H9 (cell line): ENCODE data around the gene CD58. TPM values are rescaled to one million over a fixed set of nuclear protein-coding genes. Genes with fewer than 3 reads are reported as not detected.

Source experiments
- DNase-seq: peaks from one replicate; pipeline ENCODE4 v3.0.0-alpha.2; 2017
- H2AFZ ChIP-seq: one replicate; pipeline ENCODE4 v1.6.1; 2013; ENCODE audit warnings: mild to moderate bottlenecking, low read length, control low read depth, moderate library complexity
- H2AK5ac ChIP-seq: 2 replicates; pipeline ENCODE4 v1.6.1; 2013; ENCODE audit warnings: low read length, control low read depth, mixed read lengths; ENCODE audit not compliant: insufficient read length
- H2BK120ac ChIP-seq: one replicate; pipeline ENCODE4 v1.6.1; 2013; ENCODE audit warnings: low read depth, mild to moderate bottlenecking, low read length, control low read depth, inconsistent platforms; ENCODE audit not compliant: poor library complexity, severe bottlenecking
- H2BK12ac ChIP-seq: 2 replicates; pipeline ENCODE4 v1.6.1; 2013; ENCODE audit warnings: low read length, control low read depth, mixed read lengths, low read depth; ENCODE audit not compliant: insufficient read length
- H2BK15ac ChIP-seq: 2 replicates; pipeline ENCODE4 v1.6.1; 2013; ENCODE audit warnings: low read depth, low read length, control low read depth
- H2BK20ac ChIP-seq: one replicate; pipeline ENCODE4 v1.6.1; 2013; ENCODE audit warnings: low read depth, mild to moderate bottlenecking, low read length, control low read depth, inconsistent platforms; ENCODE audit not compliant: poor library complexity, severe bottlenecking
- H2BK5ac ChIP-seq: 2 replicates; pipeline ENCODE4 v1.6.1; 2013; ENCODE audit warnings: low read length, control low read depth, mixed read lengths; ENCODE audit not compliant: insufficient read length
- H3K14ac ChIP-seq: 2 replicates; pipeline ENCODE4 v1.6.1; 2013; ENCODE audit warnings: low read length, control low read depth; ENCODE audit not compliant: insufficient read depth
- H3K18ac ChIP-seq: 2 replicates; pipeline ENCODE4 v1.6.1; 2013; ENCODE audit warnings: low read depth, mild to moderate bottlenecking, mixed read lengths, low read length, control low read depth; ENCODE audit not compliant: insufficient read length
- H3K23ac ChIP-seq: 2 replicates; pipeline ENCODE4 v1.6.1; 2013; ENCODE audit warnings: low read length, control low read depth, mixed read lengths, low read depth; ENCODE audit not compliant: insufficient read length
- H3K23me2 ChIP-seq: 2 replicates; pipeline ENCODE4 v1.6.1; 2013; ENCODE audit warnings: low read depth, mild to moderate bottlenecking, mixed read lengths, low read length, control low read depth; ENCODE audit not compliant: insufficient read length, poor library complexity, severe bottlenecking
- H3K27ac ChIP-seq: 2 replicates; pipeline ENCODE4 v1.5.1; 2013; ENCODE audit warnings: low read length, control low read depth, mixed read lengths, low read depth; ENCODE audit not compliant: insufficient read length
- H3K27me3 ChIP-seq: 2 replicates; pipeline ENCODE4 v1.6.1; 2013; ENCODE audit warnings: low read length, control low read depth, inconsistent platforms; ENCODE audit not compliant: insufficient read depth
- H3K4ac ChIP-seq: 2 replicates; pipeline ENCODE4 v1.6.1; 2013; ENCODE audit warnings: low read depth, mild to moderate bottlenecking, control low read depth, inconsistent platforms, low read length, moderate library complexity
- H3K4me1 ChIP-seq: 2 replicates; pipeline ENCODE4 v1.6.1; 2013; ENCODE audit warnings: low read length, control low read depth, inconsistent platforms; ENCODE audit not compliant: insufficient read depth
- H3K4me2 ChIP-seq: 2 replicates; pipeline ENCODE4 v1.6.1; 2013; ENCODE audit warnings: low read length, control low read depth, mixed read lengths; ENCODE audit not compliant: insufficient read length, insufficient read depth
- H3K56ac ChIP-seq: 2 replicates; pipeline ENCODE4 v1.6.1; 2013; ENCODE audit warnings: low read depth, mild to moderate bottlenecking, mixed read lengths, low read length, control low read depth; ENCODE audit not compliant: insufficient read length
- H3K79me1 ChIP-seq: 2 replicates; pipeline ENCODE4 v1.6.1; 2013; ENCODE audit warnings: low read depth, mild to moderate bottlenecking, moderate library complexity, low read length, control low read depth, inconsistent platforms; ENCODE audit not compliant: insufficient read depth, poor library complexity, severe bottlenecking
- H3K79me2 ChIP-seq: 2 replicates; pipeline ENCODE4 v1.6.1; 2013; ENCODE audit warnings: low read length, control low read depth, inconsistent platforms; ENCODE audit not compliant: insufficient read depth
- H3K9ac ChIP-seq: 2 replicates; pipeline ENCODE4 v1.6.1; 2013; ENCODE audit warnings: low read length, control low read depth, mixed read lengths; ENCODE audit not compliant: insufficient read length; ENCODE audit errors: extremely low read depth
- H3K9me3 ChIP-seq: one replicate; pipeline ENCODE4 v1.6.1; 2013; ENCODE audit warnings: low read depth, low read length, inconsistent platforms; ENCODE audit not compliant: control insufficient read depth
- H3T11ph ChIP-seq: one replicate; pipeline ENCODE4 v1.6.1; 2013; ENCODE audit warnings: mild to moderate bottlenecking, low read length, control low read depth, inconsistent platforms
- H4K20me1 ChIP-seq: one replicate; pipeline ENCODE4 v1.6.1; 2013; ENCODE audit not compliant: control insufficient read depth, insufficient read length, insufficient read depth
- H4K5ac ChIP-seq: 2 replicates; pipeline ENCODE4 v1.6.1; 2013; ENCODE audit warnings: low read depth, mild to moderate bottlenecking, mixed read lengths, low read length, control low read depth; ENCODE audit not compliant: insufficient read length
- H4K8ac ChIP-seq: replicated peaks from 2 replicates; pipeline ENCODE4 v1.6.1; 2013; ENCODE audit warnings: low read length, control low read depth, mixed read lengths, low read depth; ENCODE audit not compliant: insufficient read length
- H4K91ac ChIP-seq: 2 replicates; pipeline ENCODE4 v1.6.1; 2013; ENCODE audit warnings: low read depth, mild to moderate bottlenecking, moderate library complexity, mixed read lengths, low read length, control low read depth; ENCODE audit not compliant: insufficient read length
- H3K27ac Mint-ChIP-seq, 3 experiments: 2 replicates in 2 of 3; 3 replicates in 1 of 3; pipeline ENCODE4 v1.8.0; 2020 to 2021; ENCODE audit warnings: mixed read lengths in 3 of 3, mild to moderate bottlenecking in 1 of 3, moderate library complexity in 1 of 3
- H3K27me3 Mint-ChIP-seq: 2 replicates; pipeline ENCODE4 v1.8.0; 2021; ENCODE audit warnings: low read depth, mild to moderate bottlenecking, moderate library complexity, mixed read lengths
- H3K36me3 Mint-ChIP-seq, 3 experiments: 2 replicates in 2 of 3; 3 replicates in 1 of 3; pipeline ENCODE4 v1.8.0; 2020 to 2021; ENCODE audit warnings: low read depth in 3 of 3, mixed read lengths in 3 of 3; ENCODE audit not compliant: insufficient read depth in 1 of 3
- H3K4me1 Mint-ChIP-seq, 2 experiments: 2 replicates each; pipeline ENCODE4 v1.8.0; 2020; ENCODE audit warnings: mixed read lengths in 2 of 2
- H3K4me3 Mint-ChIP-seq, 2 experiments: 2 replicates in 1 of 2; 3 replicates in 1 of 2; pipeline ENCODE4 v1.8.0; 2020 to 2021; ENCODE audit warnings: mild to moderate bottlenecking in 2 of 2, mixed read lengths in 2 of 2, moderate library complexity in 1 of 2
- H3K9me3 Mint-ChIP-seq, 2 experiments: 2 replicates in 1 of 2; 3 replicates in 1 of 2; pipeline ENCODE4 v1.8.0; 2020; ENCODE audit warnings: mild to moderate bottlenecking in 2 of 2, mixed read lengths in 2 of 2, moderate library complexity in 1 of 2
- CTCF ChIP-seq: fragments of 200-600 bp; sonication (generic); conservative IDR thresholded peaks from 3 replicates; pipeline ENCODE4 v1.8.0; 2021; ENCODE audit warnings: antibody characterized with exemption, mild to moderate bottlenecking
- WGBS: extraction: QIAGEN DNeasy Blood & Tissue Kit; methylation state at CpG from one replicate; pipeline ENCODE4 v1.1.7; 2013; ENCODE audit warnings: missing lambda C conversion rate, low lambda C conversion rate, mixed read lengths; ENCODE audit not compliant: insufficient read length; ENCODE audit errors: extremely low coverage; 5-methylcytosine and 5-hydroxymethylcytosine counted together
- total RNA-seq: library from RNA; stranded (reverse); gene quantifications from 2 replicates; pipeline ENCODE4 v1.2.1, GENCODE V29; 2021

Gene CD58
- total RNA-seq, 1 experiment from 2014 or later, result 4.3 TPM

DNA sequence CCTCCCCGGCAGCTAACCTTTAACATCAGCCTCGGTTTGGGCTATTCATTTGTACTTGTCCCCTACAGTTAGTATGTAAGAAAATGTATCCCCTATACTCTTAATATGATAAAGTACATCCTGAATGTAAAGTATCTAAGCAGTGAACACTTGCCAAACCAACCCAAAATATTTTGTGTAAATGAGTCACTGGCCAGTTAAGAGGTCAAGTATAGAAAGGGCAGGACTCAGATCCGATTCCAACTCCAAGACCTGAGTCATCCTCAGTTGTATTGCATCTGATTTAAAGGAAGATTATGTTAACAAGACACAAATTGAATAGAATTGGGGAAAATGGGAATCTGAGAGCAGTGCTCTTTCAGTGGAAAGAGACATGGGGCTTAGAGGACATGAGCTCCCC is 84.4 kb downstream of the CD58 start:
- no peaks in the 10 kb centered on the region for H3K36me3 Mint-ChIP-seq

More for the DNA sequence above, 84.4 kb downstream of the CD58 start:
- Histone ChIP-seq H4K20me1 (no peaks in the 10 kb centered on the region), H3T11ph (no peak overlapping the region), H3K14ac (no peak overlapping the region), H2BK120ac (no peak overlapping the region), H3K79me1 (no peaks in the 10 kb centered on the region), H3K18ac (no peak overlapping the region), H3K4ac (no peak overlapping the region), H3K4me2 (no peak overlapping the region), H3K27me3 (no peaks in the 10 kb centered on the region), H2BK5ac (no peak overlapping the region), H4K8ac (no peak overlapping the region), H2BK20ac (no peak overlapping the region), H2AFZ (no peak overlapping the region), H3K56ac (no peak overlapping the region), H4K91ac (no peak overlapping the region), H4K5ac (no peak overlapping the region), H2AK5ac (no peak overlapping the region), H2BK15ac (no peak overlapping the region), H3K9ac (no peak overlapping the region), H3K27ac (no peak overlapping the region), H3K4me1 (no peaks in the 10 kb centered on the region), H3K23me2 (no peaks in the 10 kb centered on the region), H3K9me3 (no peaks in the 10 kb centered on the region), H3K23ac (no peak overlapping the region), H3K79me2 (no peaks in the 10 kb centered on the region), H2BK12ac (no peak overlapping the region)
- no peak for DNase-seq
- Mint-ChIP-seq H3K27me3 (peaks cover 2% of the 10 kb centered on the region; the same call in 1 of the 2 replicates), H3K27ac (no peak overlapping the region), H3K4me1 (peaks cover 13 to 17% of the 10 kb centered on the region in 2 experiments), H3K4me3 (no peak overlapping the region), H3K9me3 (no peaks in the 10 kb centered on the region)
- WGBS, result no CpG with 5 or more reads among the region's 3 CpGs
- no peak for TF ChIP-seq CTCF
